Loucy (cell line): ENCODE measurements around the gene PSEN1.

ENCODE experiments used
- EZH2phosphoT487 ChIP-seq: fragments of 200-600 bp; IDR thresholded peaks from 2 replicates; pipeline ENCODE4 v1.6.1; 2018; ENCODE audit warnings: antibody characterized with exemption, mild to moderate bottlenecking, moderate library complexity, borderline replicate concordance
- TF ChIP-seq, protein P1 (sequence below): fragments of 200-600 bp; sonication (generic); conservative IDR thresholded peaks from 2 replicates; pipeline ENCODE4 v1.5.1; 2014; ENCODE audit warnings: mild to moderate bottlenecking, antibody characterized with exemption, low read length

GRCh38 chr14:73258845-73259611 is 122.7 kb downstream of the PSEN1 start:
- no peak for TF ChIP-seq EZH2phosphoT487
- TF ChIP-seq, protein P1, sequence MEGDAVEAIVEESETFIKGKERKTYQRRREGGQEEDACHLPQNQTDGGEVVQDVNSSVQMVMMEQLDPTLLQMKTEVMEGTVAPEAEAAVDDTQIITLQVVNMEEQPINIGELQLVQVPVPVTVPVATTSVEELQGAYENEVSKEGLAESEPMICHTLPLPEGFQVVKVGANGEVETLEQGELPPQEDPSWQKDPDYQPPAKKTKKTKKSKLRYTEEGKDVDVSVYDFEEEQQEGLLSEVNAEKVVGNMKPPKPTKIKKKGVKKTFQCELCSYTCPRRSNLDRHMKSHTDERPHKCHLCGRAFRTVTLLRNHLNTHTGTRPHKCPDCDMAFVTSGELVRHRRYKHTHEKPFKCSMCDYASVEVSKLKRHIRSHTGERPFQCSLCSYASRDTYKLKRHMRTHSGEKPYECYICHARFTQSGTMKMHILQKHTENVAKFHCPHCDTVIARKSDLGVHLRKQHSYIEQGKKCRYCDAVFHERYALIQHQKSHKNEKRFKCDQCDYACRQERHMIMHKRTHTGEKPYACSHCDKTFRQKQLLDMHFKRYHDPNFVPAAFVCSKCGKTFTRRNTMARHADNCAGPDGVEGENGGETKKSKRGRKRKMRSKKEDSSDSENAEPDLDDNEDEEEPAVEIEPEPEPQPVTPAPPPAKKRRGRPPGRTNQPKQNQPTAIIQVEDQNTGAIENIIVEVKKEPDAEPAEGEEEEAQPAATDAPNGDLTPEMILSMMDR: no peak
